ENCODE results near the gene APLN.

The APLN gene

DNA sequence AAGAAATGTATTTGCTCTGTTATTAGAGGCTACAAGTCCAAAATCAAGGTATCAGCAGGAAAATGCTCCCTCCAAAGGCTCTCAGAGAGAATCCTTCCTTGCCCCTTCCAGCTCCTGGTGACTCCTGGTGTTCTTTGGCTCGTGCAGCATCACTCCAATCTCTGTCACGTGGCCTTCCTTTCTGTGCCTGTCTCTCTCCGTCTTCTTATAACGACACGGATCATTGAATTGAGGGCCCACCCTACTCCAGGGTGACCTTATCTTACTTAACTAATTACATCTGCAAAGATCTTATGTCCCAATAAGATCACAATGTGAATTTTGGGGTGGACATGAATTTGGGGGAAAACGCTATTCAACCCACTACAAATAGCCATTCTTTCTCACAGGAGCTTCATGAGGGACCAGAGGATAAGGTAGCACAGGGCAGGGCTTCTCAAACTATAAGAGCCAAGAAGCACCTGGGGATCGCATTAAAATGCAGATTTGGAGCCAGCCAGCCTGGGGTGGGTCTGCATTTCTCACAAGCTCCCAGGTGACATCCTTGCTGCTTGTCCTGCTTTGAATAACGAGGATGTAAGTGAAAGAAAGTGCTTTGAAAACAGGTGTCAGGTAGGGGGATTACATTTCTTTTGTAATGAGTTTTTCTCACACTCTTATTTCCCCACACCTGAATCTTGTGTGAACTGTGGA is 41.9 kb upstream of the APLN start:
- no peak for DNase-seq (ENCODE audit: low read depth)
- TF ChIP-seq, protein P1, sequence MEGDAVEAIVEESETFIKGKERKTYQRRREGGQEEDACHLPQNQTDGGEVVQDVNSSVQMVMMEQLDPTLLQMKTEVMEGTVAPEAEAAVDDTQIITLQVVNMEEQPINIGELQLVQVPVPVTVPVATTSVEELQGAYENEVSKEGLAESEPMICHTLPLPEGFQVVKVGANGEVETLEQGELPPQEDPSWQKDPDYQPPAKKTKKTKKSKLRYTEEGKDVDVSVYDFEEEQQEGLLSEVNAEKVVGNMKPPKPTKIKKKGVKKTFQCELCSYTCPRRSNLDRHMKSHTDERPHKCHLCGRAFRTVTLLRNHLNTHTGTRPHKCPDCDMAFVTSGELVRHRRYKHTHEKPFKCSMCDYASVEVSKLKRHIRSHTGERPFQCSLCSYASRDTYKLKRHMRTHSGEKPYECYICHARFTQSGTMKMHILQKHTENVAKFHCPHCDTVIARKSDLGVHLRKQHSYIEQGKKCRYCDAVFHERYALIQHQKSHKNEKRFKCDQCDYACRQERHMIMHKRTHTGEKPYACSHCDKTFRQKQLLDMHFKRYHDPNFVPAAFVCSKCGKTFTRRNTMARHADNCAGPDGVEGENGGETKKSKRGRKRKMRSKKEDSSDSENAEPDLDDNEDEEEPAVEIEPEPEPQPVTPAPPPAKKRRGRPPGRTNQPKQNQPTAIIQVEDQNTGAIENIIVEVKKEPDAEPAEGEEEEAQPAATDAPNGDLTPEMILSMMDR (IDR thresholded peaks at IDR 0.05; ENCODE audit: control insufficient read depth, extremely low read depth, insufficient read depth) = no peak
- H3K4me3 ChIP-seq (ENCODE audit: low read depth, low read length) = no peak overlapping the region

DNA sequence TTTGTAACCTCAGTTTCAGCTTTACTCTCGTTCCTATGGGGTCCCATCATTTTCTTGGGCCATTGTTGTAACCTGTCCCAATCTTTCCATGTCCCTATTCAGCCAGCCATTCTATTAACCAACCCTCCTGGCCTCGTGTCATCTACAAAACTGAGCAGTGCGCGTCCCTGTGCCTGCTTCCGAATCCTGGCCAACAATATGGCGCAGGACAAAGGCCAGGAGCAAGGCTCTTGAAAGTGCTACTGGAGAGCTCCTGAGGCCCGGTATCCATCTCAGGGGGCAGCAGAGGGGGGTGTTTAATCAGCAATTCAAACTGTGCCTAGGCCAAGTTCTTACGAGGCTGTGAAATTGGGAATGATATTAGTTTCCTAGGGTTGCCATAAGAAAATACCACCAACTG is 41.2 kb upstream of the APLN start:
- TF ChIP-seq, protein P1 (IDR thresholded peaks at IDR 0.05; ENCODE audit: control insufficient read depth, extremely low read depth, insufficient read depth) = no peak
- H3K4me3 ChIP-seq (ENCODE audit: low read depth, low read length) = no peak overlapping the region
- DNase-seq (ENCODE audit: low read depth) = no peak

DNA sequence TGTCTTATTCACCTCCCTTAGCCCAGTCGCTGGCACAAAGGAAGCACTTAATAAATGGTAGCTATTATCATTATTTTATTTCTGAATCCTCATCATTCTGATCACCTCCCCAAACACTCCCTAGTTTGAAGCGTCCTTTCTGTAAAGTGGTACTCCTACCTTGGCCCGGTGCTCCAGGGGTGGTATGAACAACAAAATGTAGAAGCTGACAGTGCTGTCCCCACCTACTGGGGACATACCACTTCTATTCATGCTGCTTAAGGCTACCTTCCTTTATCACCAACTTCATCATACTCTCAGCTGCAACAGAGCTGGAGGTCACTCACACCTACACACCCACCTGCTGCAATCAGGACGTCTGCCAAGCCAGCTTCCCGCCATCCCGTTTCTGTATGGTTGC is 40.8 kb upstream of the APLN start:
- TF ChIP-seq, protein P1 (IDR thresholded peaks at IDR 0.05; ENCODE audit: control insufficient read depth, extremely low read depth, insufficient read depth) = no peak
- DNase-seq (ENCODE audit: low read depth) = no peak

DNA sequence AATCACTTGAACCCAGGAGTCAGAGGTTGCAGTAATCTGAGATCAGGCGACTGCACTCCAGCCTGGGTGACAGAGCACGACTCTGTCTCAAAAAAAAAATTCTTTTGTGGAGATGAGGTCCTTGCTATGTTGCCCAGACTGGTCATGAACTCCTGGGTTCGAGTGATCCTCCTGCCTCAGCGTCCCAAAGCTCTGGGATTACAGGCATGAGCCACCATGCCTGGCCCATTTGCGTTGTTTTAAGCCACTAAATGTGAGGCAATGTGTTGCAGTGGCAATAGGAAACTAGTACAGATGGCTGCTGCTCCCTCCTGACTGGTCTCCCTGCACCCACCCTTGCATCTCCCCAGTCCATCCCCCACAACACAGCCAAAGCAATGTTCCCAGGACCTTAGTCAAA is 40.0 kb upstream of the APLN start:
- no peak for DNase-seq (ENCODE audit: low read depth)
- no peak overlapping the region for H3K4me3 ChIP-seq (ENCODE audit: low read depth, low read length)
- TF ChIP-seq, protein P1 (IDR thresholded peaks at IDR 0.05; ENCODE audit: control insufficient read depth, extremely low read depth, insufficient read depth) = no peak

More for the DNA sequence above, 40.8 kb upstream of the APLN start:
- no peak overlapping the region for H3K4me3 ChIP-seq (ENCODE audit: low read depth, low read length)

DNA sequence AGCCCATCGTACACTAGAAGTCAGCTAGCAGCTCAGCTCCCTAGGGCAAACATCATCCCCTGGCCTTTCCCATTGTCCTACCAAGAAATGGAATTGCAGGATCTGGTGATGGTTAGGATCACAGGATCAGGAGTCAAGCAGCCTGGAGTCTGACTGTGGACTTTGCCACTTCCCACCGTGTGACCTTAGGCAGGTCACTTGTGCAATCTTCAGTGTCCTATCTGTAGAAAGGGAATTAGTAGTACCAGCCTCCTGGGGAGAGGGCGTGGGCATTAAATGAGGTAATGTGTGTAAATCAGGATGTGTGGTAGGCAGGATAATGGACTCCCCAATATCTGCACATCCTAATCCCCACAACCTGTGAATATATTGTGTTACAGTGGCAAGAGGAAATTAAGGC is 38.6 kb upstream of the APLN start:
- no peak overlapping the region for H3K4me3 ChIP-seq (ENCODE audit: low read depth, low read length)
- DNase-seq (ENCODE audit: low read depth) = no peak

DNA sequence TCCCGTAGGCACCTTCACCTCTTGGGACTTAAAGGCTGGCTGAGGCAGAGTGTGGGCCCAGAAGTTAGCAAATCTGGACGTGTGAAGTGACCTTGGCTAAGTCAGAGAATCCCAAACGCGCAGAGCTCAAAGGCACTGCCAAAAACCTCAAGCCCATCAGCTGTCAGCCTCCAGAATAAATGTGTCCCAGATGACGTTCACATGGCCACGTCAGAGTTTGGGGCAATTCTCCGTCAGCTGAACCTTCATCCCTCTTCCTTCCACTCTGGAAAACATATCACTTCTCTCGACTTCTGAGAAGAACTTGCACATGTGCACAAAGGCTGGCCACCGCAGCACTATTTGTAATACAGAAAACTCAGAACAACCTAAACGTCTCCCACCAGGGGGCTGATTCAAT is 35.7 kb upstream of the APLN start:
- DNase-seq (ENCODE audit: low read depth) = no peak
- H3K4me3 ChIP-seq (ENCODE audit: low read depth, low read length) = no peak overlapping the region
- TF ChIP-seq, protein P1 (IDR thresholded peaks at IDR 0.05; ENCODE audit: control insufficient read depth, extremely low read depth, insufficient read depth) = no peak

More for the DNA sequence above, 38.6 kb upstream of the APLN start:
- TF ChIP-seq, protein P1 (IDR thresholded peaks at IDR 0.05; ENCODE audit: control insufficient read depth, extremely low read depth, insufficient read depth) = no peak

DNA sequence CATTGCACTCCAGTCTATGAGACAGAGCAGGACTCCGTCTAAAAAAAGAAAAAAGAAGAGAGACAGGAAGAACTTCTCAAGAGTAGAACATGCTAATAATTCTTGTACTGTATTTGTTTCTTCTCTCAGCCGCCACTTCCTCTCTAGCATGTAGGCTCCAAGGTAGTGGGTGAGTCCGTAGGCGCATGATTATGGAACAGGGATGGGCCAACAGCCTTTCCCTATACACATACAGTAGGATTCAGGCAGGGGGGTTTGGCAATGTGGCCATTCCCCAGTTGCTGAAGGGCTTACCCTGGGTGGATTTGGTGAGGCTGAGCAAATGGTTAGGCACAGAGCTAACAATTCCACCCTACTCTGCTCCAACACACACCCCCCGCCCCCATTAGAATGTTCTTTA is 35.0 kb upstream of the APLN start:
- TF ChIP-seq, protein P1 (IDR thresholded peaks at IDR 0.05; ENCODE audit: control insufficient read depth, extremely low read depth, insufficient read depth) = no peak
- no peak overlapping the region for H3K4me3 ChIP-seq (ENCODE audit: low read depth, low read length)
- DNase-seq (ENCODE audit: low read depth) = no peak

Data from LNCaP clone FGC (cell line).